H1 (cell line): Measurements from ENCODE around the gene RGS6. TPM values are rescaled to one million over a fixed set of nuclear protein-coding genes. Genes with fewer than 3 reads are reported as not detected.

Experiments used
- CTCF ChIA-PET: fragments of 300-600 bp; sonication (Branson Sonifier 250); formaldehyde crosslinking; loops from one replicate; lab custom pipeline; 2021; ENCODE audit not compliant: partially characterized antibody; lab: Charles Lee
- POLR2A ChIA-PET: fragments of 300-600 bp; sonication (Branson Sonifier 250); formaldehyde crosslinking; loops from one replicate; lab custom pipeline; 2021; ENCODE audit warnings: inconsistent platforms; ENCODE audit not compliant: partially characterized antibody; lab: Charles Lee
- DNase-seq, 2 experiments: peaks; one replicate each; pipeline versions ENCODE4 v3.0.0 to v3.0.0-alpha.2; 2010 to 2022; ENCODE audit warnings: low spot score in 2 of 2, low read depth in 1 of 2, mixed read lengths in 1 of 2
- FAIRE-seq: peaks from 2 replicates; lab custom pipeline; 2011; peaks lifted over from hg19 to GRCh38; lab: Jason Lieb, UNC
- H2AFZ ChIP-seq: 2 replicates; pipeline ENCODE4 v1.8.1; 2012; ENCODE audit warnings: low read length, inconsistent platforms
- H2AK5ac ChIP-seq: 2 replicates; pipeline ENCODE4 v1.6.1; 2013; ENCODE audit warnings: low read depth, low read length
- H2BK120ac ChIP-seq: replicated peaks from 2 replicates; pipeline ENCODE3; 2013; ENCODE audit warnings: low read depth, low read length, inconsistent platforms
- H2BK12ac ChIP-seq: 2 replicates; pipeline ENCODE4 v1.6.1; 2013; ENCODE audit warnings: low read depth, low read length
- H2BK15ac ChIP-seq: 2 replicates; pipeline ENCODE4 v1.6.1; 2013; ENCODE audit warnings: low read length
- H2BK20ac ChIP-seq: 2 replicates; pipeline ENCODE4 v1.6.1; 2013; ENCODE audit warnings: low read length
- H2BK5ac ChIP-seq: 2 replicates; pipeline ENCODE4 v1.6.1; 2013; ENCODE audit warnings: low read depth, low read length
- H3K14ac ChIP-seq: 2 replicates; pipeline ENCODE4 v1.6.1; 2013; ENCODE audit warnings: inconsistent platforms; ENCODE audit not compliant: insufficient read length
- H3K18ac ChIP-seq: 2 replicates; pipeline ENCODE4 v1.6.1; 2013; ENCODE audit warnings: low read length; ENCODE audit errors: extremely low read depth
- H3K23ac ChIP-seq: 2 replicates; pipeline ENCODE4 v1.6.1; 2013; ENCODE audit warnings: inconsistent platforms; ENCODE audit not compliant: insufficient read length
- H3K23me2 ChIP-seq: 2 replicates; pipeline ENCODE4 v1.6.1; 2013; ENCODE audit warnings: low read depth, low read length
- H3K27ac ChIP-seq: 2 replicates; pipeline ENCODE4 v1.6.1; 2011; ENCODE audit warnings: low read depth, low read length, inconsistent platforms
- H3K27me3 ChIP-seq, 4 experiments: replicated peaks in 1 of 4; 1 replicate in 1 of 4; 2 replicates in 3 of 4; pipeline versions ENCODE4 v1.6.1 to v1.8.1; 2011 to 2013; ENCODE audit warnings: low read length in 3 of 4, mild to moderate bottlenecking in 3 of 4, inconsistent platforms in 2 of 4, mixed read lengths in 2 of 4, moderate library complexity in 1 of 4; ENCODE audit not compliant: control insufficient read depth in 3 of 4, insufficient read depth in 3 of 4; ENCODE audit errors: extremely low read depth in 1 of 4
- H3K36me3 ChIP-seq, 4 experiments: 2 replicates each; pipeline versions ENCODE4 v1.6.1 to v1.8.1; 2011 to 2013; ENCODE audit warnings: mild to moderate bottlenecking in 4 of 4, low read length in 3 of 4, moderate library complexity in 2 of 4, control low read depth in 1 of 4, inconsistent platforms in 1 of 4; ENCODE audit not compliant: insufficient read depth in 4 of 4, control insufficient read depth in 2 of 4
- H3K4ac ChIP-seq: replicated peaks from 2 replicates; pipeline ENCODE3; 2013; ENCODE audit warnings: low read length, low read depth, mixed read lengths, inconsistent platforms; ENCODE audit not compliant: insufficient read length
- H3K4me1 ChIP-seq, 4 experiments: replicated peaks in 1 of 4; 1 replicate in 1 of 4; 2 replicates in 3 of 4; pipeline versions ENCODE4 v1.6.1 to v1.8.1; 2011 to 2013; ENCODE audit warnings: low read length in 3 of 4, inconsistent platforms in 2 of 4, mixed read lengths in 1 of 4; ENCODE audit not compliant: insufficient read depth in 4 of 4, control insufficient read depth in 3 of 4
- H3K4me2 ChIP-seq, 2 experiments: 2 replicates each; pipeline versions ENCODE4 v1.6.1 to v1.8.1; 2011 to 2013; ENCODE audit warnings: low read depth in 2 of 2, low read length in 2 of 2, control low read depth in 1 of 2, inconsistent platforms in 1 of 2, mild to moderate bottlenecking in 1 of 2; ENCODE audit not compliant: insufficient read depth in 1 of 2
- H3K4me3 ChIP-seq, 4 experiments: fragments of 200-600, 300-600 bp in 1 of 4; sonication (generic), shearing (Covaris generic), sonication (Bioruptor Twin) in 1 of 4; 2 replicates each; pipeline versions ENCODE4 v1.5.1 to v1.8.1; 2011 to 2016; ENCODE audit warnings: low read length in 4 of 4, low read depth in 3 of 4, control low read depth in 2 of 4, inconsistent platforms in 2 of 4, mild to moderate bottlenecking in 2 of 4, mixed read lengths in 1 of 4, moderate library complexity in 1 of 4; ENCODE audit not compliant: insufficient read depth in 2 of 4; ENCODE audit errors: extremely low read depth in 1 of 4
- H3K56ac ChIP-seq: replicated peaks from 2 replicates; pipeline ENCODE3; 2013; ENCODE audit warnings: low read depth, mild to moderate bottlenecking, mixed read lengths, low read length, inconsistent platforms; ENCODE audit not compliant: insufficient read length
- H3K79me1 ChIP-seq: 2 replicates; pipeline ENCODE4 v1.6.1; 2013; ENCODE audit warnings: low read depth, low read length, control low read depth
- H3K79me2 ChIP-seq, 2 experiments: 2 replicates each; pipeline versions ENCODE4 v1.6.1 to v1.8.1; 2012 to 2013; ENCODE audit warnings: low read length in 2 of 2, mild to moderate bottlenecking in 2 of 2, inconsistent platforms in 1 of 2; ENCODE audit not compliant: insufficient read depth in 2 of 2, control insufficient read depth in 1 of 2
- H3K9ac ChIP-seq, 4 experiments: replicated peaks in 1 of 4; 1 replicate in 1 of 4; 2 replicates in 3 of 4; pipeline versions ENCODE4 v1.6.1 to v1.8.1; 2011 to 2013; ENCODE audit warnings: low read depth in 3 of 4, low read length in 3 of 4, control low read depth in 2 of 4, mild to moderate bottlenecking in 2 of 4, moderate library complexity in 2 of 4, inconsistent platforms in 1 of 4; ENCODE audit errors: extremely low read depth in 1 of 4
- H3K9me3 ChIP-seq, 2 experiments: 2 replicates each; pipeline versions ENCODE4 v1.6.1 to v1.8.1; 2012 to 2013; ENCODE audit warnings: mild to moderate bottlenecking in 2 of 2, moderate library complexity in 2 of 2, control low read depth in 1 of 2, inconsistent platforms in 1 of 2, low read depth in 1 of 2, low read length in 1 of 2, mixed read lengths in 1 of 2; ENCODE audit not compliant: insufficient read depth in 2 of 2
- H4K20me1 ChIP-seq, 2 experiments: replicated peaks in 1 of 2; 2 replicates each; pipeline versions ENCODE3 to v1.8.1; 2011 to 2013; ENCODE audit warnings: inconsistent platforms in 2 of 2, low read length in 2 of 2, mild to moderate bottlenecking in 1 of 2; ENCODE audit not compliant: insufficient read depth in 2 of 2, control insufficient read depth in 1 of 2
- H4K5ac ChIP-seq: 2 replicates; pipeline ENCODE4 v1.6.1; 2013; ENCODE audit warnings: low read length, low read depth, mixed read lengths, inconsistent platforms; ENCODE audit not compliant: insufficient read length
- H4K8ac ChIP-seq: 2 replicates; pipeline ENCODE4 v1.8.0; 2013; ENCODE audit warnings: mild to moderate bottlenecking, moderate library complexity, low read length, inconsistent platforms; ENCODE audit not compliant: insufficient read depth; ENCODE audit errors: extremely low read depth
- H4K91ac ChIP-seq: replicated peaks from 2 replicates; pipeline ENCODE3; 2013; ENCODE audit warnings: low read length, mixed read lengths, inconsistent platforms; ENCODE audit not compliant: insufficient read length
- ASH2L ChIP-seq: fragments of 200-600, 300-600 bp; sonication (generic); IDR thresholded peaks from one replicate; pipeline ENCODE4 v1.7.1; 2017; ENCODE audit warnings: low read length
- BACH1 ChIP-seq: IDR thresholded peaks from 2 replicates; pipeline ENCODE4 v1.6.1; 2012; ENCODE audit warnings: low read length, improper control_type of control experiment
- CBX5 ChIP-seq: fragments of 300-800, 300-1000 bp; sonication (generic); IDR thresholded peaks from 2 replicates; pipeline ENCODE4 v1.7.1; 2016; ENCODE audit warnings: antibody characterized with exemption, low read length, low read depth
- CTBP2 ChIP-seq: IDR thresholded peaks from 2 replicates; pipeline ENCODE4 v1.7.0; 2011; ENCODE audit warnings: borderline replicate concordance, mild to moderate bottlenecking, moderate library complexity, mixed read lengths, low read length; ENCODE audit not compliant: insufficient read depth, insufficient read length
- FOSL1 ChIP-seq: IDR thresholded peaks from 2 replicates; pipeline ENCODE4 v1.6.1; 2011; ENCODE audit warnings: mild to moderate bottlenecking, low read depth, low read length, moderate library complexity; ENCODE audit not compliant: insufficient read depth
- KDM1A ChIP-seq: fragments of 200-600, 300-600 bp; sonication (generic); IDR thresholded peaks from 2 replicates; pipeline ENCODE4 v1.7.1; 2016; ENCODE audit warnings: mild to moderate bottlenecking, low read length, borderline replicate concordance
- KDM4A ChIP-seq: IDR thresholded peaks from one replicate; pipeline ENCODE4 v1.7.1; 2012; ENCODE audit warnings: low read depth, mild to moderate bottlenecking, moderate library complexity, low read length, inconsistent platforms; ENCODE audit not compliant: severe bottlenecking
- NRF1 ChIP-seq: IDR thresholded peaks from 2 replicates; pipeline ENCODE4 v1.6.1; 2011; ENCODE audit warnings: mild to moderate bottlenecking, low read depth, low read length, improper control_type of control experiment
- POLR2A ChIP-seq, 2 experiments: IDR thresholded peaks; 1 replicate in 1 of 2; 2 replicates in 1 of 2; pipeline ENCODE4 v1.6.1; 2011; ENCODE audit warnings: low read depth in 2 of 2, low read length in 2 of 2, mild to moderate bottlenecking in 2 of 2; ENCODE audit errors: control extremely low read depth in 1 of 2
- RBBP5 ChIP-seq: IDR thresholded peaks from 2 replicates; pipeline ENCODE4 v1.7.1; 2012; ENCODE audit warnings: low read depth, mild to moderate bottlenecking, inconsistent platforms, low read length, moderate library complexity, borderline replicate concordance
- SIRT6 ChIP-seq: IDR thresholded peaks from one replicate; pipeline ENCODE4 v1.7.1; 2012; ENCODE audit warnings: low read length, inconsistent platforms
- SP1 ChIP-seq: IDR thresholded peaks from 2 replicates; pipeline ENCODE4 v1.6.1; 2011; ENCODE audit warnings: low read depth, low read length
- SP2 ChIP-seq: IDR thresholded peaks from 2 replicates; pipeline ENCODE4 v1.6.1; 2012; ENCODE audit warnings: mild to moderate bottlenecking, low read length, inconsistent platforms
- SRF ChIP-seq: IDR thresholded peaks from 2 replicates; pipeline ENCODE4 v1.6.1; 2011; ENCODE audit warnings: mild to moderate bottlenecking, low read depth, low read length, moderate library complexity
- TBP ChIP-seq: IDR thresholded peaks from 2 replicates; pipeline ENCODE4 v1.6.1; 2011; ENCODE audit warnings: low read depth, low read length, improper control_type of control experiment
- TEAD4 ChIP-seq: IDR thresholded peaks from 2 replicates; pipeline ENCODE4 v1.6.1; 2012; ENCODE audit warnings: low read depth, low read length, inconsistent platforms, mixed read lengths
- ZNF274 ChIP-seq: IDR thresholded peaks from 2 replicates; pipeline ENCODE4 v1.7.0; 2012; ENCODE audit warnings: low read length, borderline replicate concordance; ENCODE audit errors: extremely low read depth
- WGBS, 2 experiments: shearing (Covaris generic) in 1 of 2; methylation state at CpG; one replicate each; pipeline versions ENCODE4 v1.1.6 to v1.1.7; 2013 to 2015; ENCODE audit warnings: low lambda C conversion rate in 2 of 2, mixed read lengths in 2 of 2, inconsistent platforms in 1 of 2, low coverage in 1 of 2, missing lambda C conversion rate in 1 of 2; ENCODE audit not compliant: insufficient replicate concordance in 2 of 2, insufficient coverage in 1 of 2, insufficient read length in 1 of 2; ENCODE audit errors: extremely low coverage in 1 of 2, missing lambda C conversion rate in 1 of 2; 5-methylcytosine and 5-hydroxymethylcytosine counted together
- polyA plus RNA-seq, 7 experiments: library from polyadenylated mRNA; depleted of rRNA in 3 of 7; stranded (reverse) in 5 of 7; unstranded in 2 of 7; fragments of >200 nt in 5 of 7; fragments of 200-250 nt in 2 of 7; gene quantifications; 1 replicate in 5 of 7; 2 replicates in 1 of 7; 4 replicates in 1 of 7; pipeline versions ENCODE4 v1.2.1 to v1.2.3, GENCODE V29; 2011 to 2013; ENCODE audit warnings: missing spikeins in 2 of 7, mixed read lengths in 2 of 7
- total RNA-seq: library from RNA; stranded (reverse); fragmentation: NEBNext Ultra II Directional; extraction: Animal tissue kit (Norgen Biotek cat#: 25700); gene quantifications from 2 replicates; pipeline ENCODE4 v1.2.1, GENCODE V29; 2021

Gene RGS6
- total and polyA plus RNA-seq, 2 of the 8 experiments (the other 6 are each of a cell fraction or from before 2014, with no cell fraction given) = 0.26 to 1.1 TPM

GRCh38 chr14:72471346-72471745 is 539.1 kb downstream of the RGS6 start:
- Histone ChIP-seq H3K79me1 (no peaks in the 10 kb centered on the region), H2BK5ac (no peak overlapping the region), H3K56ac (no peak overlapping the region), H2BK20ac (no peak overlapping the region), H3K27ac (no peak overlapping the region), H3K4me3 (no peak overlapping the region), H3K18ac (no peak overlapping the region), H3K23ac (no peak overlapping the region), H3K23me2 (no peaks in the 10 kb centered on the region), H4K8ac (no peak overlapping the region), H2BK15ac (no peak overlapping the region), H2BK12ac (no peak overlapping the region), H4K5ac (no peak overlapping the region), H3K14ac (no peak overlapping the region), H4K91ac (no peak overlapping the region), H3K27me3 (no peaks in the 10 kb centered on the region), H3K36me3 (no peaks in the 10 kb centered on the region), H3K4me1 (no peaks in the 10 kb centered on the region), H2AK5ac (no peak overlapping the region), H2BK120ac (no peak overlapping the region), H3K4me2 (no peak overlapping the region), H3K9ac (no peak overlapping the region), H4K20me1 (no peaks in the 10 kb centered on the region), H2AFZ (no peak overlapping the region), H3K4ac (no peak overlapping the region), H3K79me2 (no peaks in the 10 kb centered on the region), H3K9me3 (peaks cover 0 to 2% of the 10 kb centered on the region in 2 experiments; a peak in 2 of 4 replicates)
- FAIRE-seq (no peak), DNase-seq (no peak)
- ChIA-PET POLR2A (no interaction called here), CTCF (no interaction called here)
- 88% methylated on average over 6 of the region's 6 CpGs; no CpG with 5 or more reads in 1 of the 2 experiments for WGBS, 2 experiments
- TF ChIP-seq ZNF274 = no peak
- TF ChIP-seq KDM1A = no peak
- no peak for TF ChIP-seq POLR2A (IDR thresholded peaks at IDR 0.05; ENCODE audit: control extremely low read depth in 1 of 2, low read depth in 2 of 2, low read length in 2 of 2)
- TF ChIP-seq CBX5 = no peak
- TF ChIP-seq TEAD4 = no peak
- no peak for TF ChIP-seq SIRT6
- TF ChIP-seq SP1 = no peak
- no peak for TF ChIP-seq NRF1
- TF ChIP-seq BACH1 = no peak
- no peak for TF ChIP-seq ASH2L
- no peak for TF ChIP-seq KDM4A
- TF ChIP-seq RBBP5 = no peak
- no peak for TF ChIP-seq SP2
- TF ChIP-seq SRF = no peak
- no peak for TF ChIP-seq FOSL1
- no peak for TF ChIP-seq CTBP2
- TF ChIP-seq TBP = no peak
